Measurements from ENCODE around the gene STRIP2.
"Not testable (repeated sequence)": the region's sequence is repeated elsewhere in the genome, so short reads cannot be mapped to it uniquely, and the experiment has no call there.

The STRIP2 gene

GRCh38 chr7:129433847-129434674 is at the start of gene STRIP2:
Gene STRIP2 (plus strand): TSS chr7:129434432. CDS start chr7:129434473, 41 bp downstream.
- DNase-seq (ENCODE audit: low read depth): peak; percentile 71

- DNase-seq (ENCODE audit: low read depth): no peak
Measured at GRCh38 chr7:129385116-129385515, 49.1 kb upstream of the STRIP2 start.

GRCh38 chr7:129385598-129385997 is 48.6 kb upstream of the STRIP2 start:
- no peak for DNase-seq (ENCODE audit: low read depth)

GRCh38 chr7:129386506-129386905 is 47.7 kb upstream of the STRIP2 start:
- DNase-seq (ENCODE audit: low read depth): no peak

GRCh38 chr7:129387537-129387936 is 46.7 kb upstream of the STRIP2 start:
- no peak for DNase-seq (ENCODE audit: low read depth)

GRCh38 chr7:129388333-129389098 is 45.7 kb upstream of the STRIP2 start:
- DNase-seq (ENCODE audit: low read depth): no peak

- DNase-seq (ENCODE audit: low read depth): no peak
Measured at GRCh38 chr7:129389829-129390228, 44.4 kb upstream of the STRIP2 start.

GRCh38 chr7:129390314-129390713 is 43.9 kb upstream of the STRIP2 start:
- DNase-seq (ENCODE audit: low read depth): no peak

- DNase-seq (ENCODE audit: low read depth): no peak
Measured at GRCh38 chr7:129391546-129392171, 42.6 kb upstream of the STRIP2 start.

- no peak for DNase-seq (ENCODE audit: low read depth)
Measured at GRCh38 chr7:129393255-129393654, 41.0 kb upstream of the STRIP2 start.

- no peak for DNase-seq (ENCODE audit: low read depth)
Measured at GRCh38 chr7:129394101-129394500, 40.1 kb upstream of the STRIP2 start.

GRCh38 chr7:129394982-129395914 is 39.0 kb upstream of the STRIP2 start:
- DNase-seq (ENCODE audit: low read depth): no peak

- peak; percentile 3 for DNase-seq (ENCODE audit: low read depth)
Measured at GRCh38 chr7:129401228-129401966, 32.8 kb upstream of the STRIP2 start.

- DNase-seq (ENCODE audit: low read depth): no peak
Measured at GRCh38 chr7:129401967-129402860, 32.0 kb upstream of the STRIP2 start.

- no peak for DNase-seq (ENCODE audit: low read depth)
Measured at GRCh38 chr7:129405527-129405926, 28.7 kb upstream of the STRIP2 start.

- DNase-seq (ENCODE audit: low read depth): not testable (repeated sequence)
Measured at GRCh38 chr7:129410238-129410637, 24.0 kb upstream of the STRIP2 start.

- DNase-seq (ENCODE audit: low read depth): no peak
Measured at GRCh38 chr7:129412501-129412900, 21.7 kb upstream of the STRIP2 start.

GRCh38 chr7:129417073-129417472 is 17.2 kb upstream of the STRIP2 start:
- no peak for DNase-seq (ENCODE audit: low read depth)

- DNase-seq (ENCODE audit: low read depth): no peak
Measured at GRCh38 chr7:129421717-129422250, 12.4 kb upstream of the STRIP2 start.

- no peak for DNase-seq (ENCODE audit: low read depth)
Measured at GRCh38 chr7:129422727-129423126, 11.5 kb upstream of the STRIP2 start.

All from stromal cell of bone marrow (primary cell).